ENCODE data around the gene C11orf42.

GRCh38 chr11:6197466-6198200 is 7.7 kb upstream of the C11orf42 start:
- TF ChIP-seq POLR2A (IDR thresholded peaks at IDR 0.05; ENCODE audit: low read depth, low read length), result no peak
- no peak for TF ChIP-seq POLR2AphosphoS5 (IDR thresholded peaks at IDR 0.05; ENCODE audit: low read depth, low read length)
- no peak for TF ChIP-seq PAX5 (IDR thresholded peaks at IDR 0.05; ENCODE audit: insufficient read depth, low read length, severe bottlenecking)
- no peak for TF ChIP-seq TAF1 (IDR thresholded peaks at IDR 0.05; ENCODE audit: low read depth, low read length)
- no peak for TF ChIP-seq SPI1 (IDR thresholded peaks at IDR 0.05; ENCODE audit: low read depth, low read length)
